Activated T-cell treated with anti-CD3 and anti-CD28 coated beads for 48 hours (primary cell): ENCODE results near the gene RILP.

Experiments
- DNase-seq: peaks from one replicate; pipeline ENCODE4 v3.0.0-alpha.2; 2020; ENCODE audit warnings: low read depth

RILP gene

DNA sequence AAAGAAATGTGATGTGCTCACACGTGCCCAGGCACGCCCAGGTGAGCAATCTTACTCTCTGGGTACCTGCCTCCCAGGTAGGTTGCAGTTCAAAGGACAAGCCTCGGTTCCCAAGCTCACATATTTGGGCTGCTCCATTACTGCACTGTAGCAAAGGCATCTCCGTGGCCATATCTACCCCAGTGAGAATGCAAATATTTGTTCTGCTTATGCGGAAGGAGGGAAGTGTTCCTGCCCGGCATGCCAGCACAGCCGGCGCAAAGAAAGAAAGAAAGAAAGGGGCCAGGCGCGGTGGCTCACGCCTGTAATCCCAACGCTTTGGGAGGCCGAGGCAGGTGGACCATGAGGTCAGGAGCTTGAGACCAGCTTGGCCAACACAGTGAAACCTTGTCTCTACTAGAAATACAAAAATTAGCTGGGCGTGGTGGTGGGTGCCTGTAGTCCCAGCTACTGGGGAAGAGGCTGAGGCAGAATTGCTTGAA is 51.8 kb downstream of the RILP start:
- DNase-seq, result no peak
